ENCODE results near the gene ITPK1. TPM values are rescaled to one million over a fixed set of nuclear protein-coding genes. Genes with fewer than 3 reads are reported as not detected.
A peak's percentile ranks its signal among the peaks of the same experiment; 100 is the strongest.
"Not testable (repeated sequence)": the region's sequence is repeated elsewhere in the genome, so short reads cannot be mapped to it uniquely, and the experiment has no call there.

Gene ITPK1
- total RNA-seq, 1 experiment from 2014 or later: 53.2 TPM

GRCh38 chr14:93133464-93133863 lies 17.7 kb upstream of the ITPK1 start:
- no peak for DNase-seq (ENCODE audit: low read depth)
- in situ Hi-C loops (cut with HindIII; ENCODE audit: low pct_unique_long_range_greater_than_20kb, low sequenced_read_pairs): no loop called here

DNA sequence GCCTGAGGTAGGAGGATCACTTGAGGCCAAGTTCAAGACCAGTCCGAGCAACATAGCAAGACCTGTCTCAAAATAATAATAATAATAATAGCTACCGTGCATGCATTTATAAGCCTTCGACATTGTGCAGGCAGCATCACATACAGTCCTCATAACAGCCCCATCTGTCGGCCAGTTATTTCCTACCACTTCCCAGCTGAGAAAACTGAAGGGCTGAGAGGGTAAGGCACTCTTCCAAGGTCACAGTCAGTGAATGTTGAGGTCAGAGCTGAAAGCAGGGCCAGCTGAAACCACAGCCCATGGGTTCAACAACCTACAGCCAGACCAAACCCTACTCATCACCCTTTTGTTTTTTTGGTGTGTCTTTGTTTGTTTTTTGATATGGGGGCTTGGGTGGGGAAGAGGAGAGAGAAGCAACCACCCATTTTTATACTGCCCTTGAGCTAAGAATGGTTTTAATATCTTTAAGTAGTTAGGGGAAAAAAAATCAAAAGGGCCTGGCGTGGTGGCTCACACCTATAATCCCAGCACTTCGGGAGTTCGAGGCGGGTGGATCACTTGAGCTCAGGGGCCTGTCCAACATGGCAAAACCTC lies 16.8 kb upstream of the ITPK1 start:
- peak; percentile 10 for DNase-seq (ENCODE audit: low read depth)
- in situ Hi-C loops (cut with HindIII; ENCODE audit: low pct_unique_long_range_greater_than_20kb, low sequenced_read_pairs): no loop called here

GRCh38 chr14:93131257-93131820 lies 15.6 kb upstream of the ITPK1 start:
- DNase-seq (ENCODE audit: low read depth); in situ Hi-C loops (cut with HindIII; ENCODE audit: low pct_unique_long_range_greater_than_20kb, low sequenced_read_pairs): not testable (repeated sequence)

GRCh38 chr14:93128725-93129459 lies 13.2 kb upstream of the ITPK1 start:
- in situ Hi-C loops (cut with HindIII; ENCODE audit: low pct_unique_long_range_greater_than_20kb, low sequenced_read_pairs): no loop called here
- DNase-seq (ENCODE audit: low read depth): no peak

- DNase-seq (ENCODE audit: low read depth): no peak
- in situ Hi-C loops (cut with HindIII; ENCODE audit: low pct_unique_long_range_greater_than_20kb, low sequenced_read_pairs): no loop called here
These were observed 10.4 kb upstream of the ITPK1 start for GRCh38 chr14:93126111-93126510.

- no peak for DNase-seq (ENCODE audit: low read depth)
- in situ Hi-C loops (cut with HindIII; ENCODE audit: low pct_unique_long_range_greater_than_20kb, low sequenced_read_pairs): no loop called here
These were observed 7.1 kb upstream of the ITPK1 start for GRCh38 chr14:93122826-93123225.

DNA sequence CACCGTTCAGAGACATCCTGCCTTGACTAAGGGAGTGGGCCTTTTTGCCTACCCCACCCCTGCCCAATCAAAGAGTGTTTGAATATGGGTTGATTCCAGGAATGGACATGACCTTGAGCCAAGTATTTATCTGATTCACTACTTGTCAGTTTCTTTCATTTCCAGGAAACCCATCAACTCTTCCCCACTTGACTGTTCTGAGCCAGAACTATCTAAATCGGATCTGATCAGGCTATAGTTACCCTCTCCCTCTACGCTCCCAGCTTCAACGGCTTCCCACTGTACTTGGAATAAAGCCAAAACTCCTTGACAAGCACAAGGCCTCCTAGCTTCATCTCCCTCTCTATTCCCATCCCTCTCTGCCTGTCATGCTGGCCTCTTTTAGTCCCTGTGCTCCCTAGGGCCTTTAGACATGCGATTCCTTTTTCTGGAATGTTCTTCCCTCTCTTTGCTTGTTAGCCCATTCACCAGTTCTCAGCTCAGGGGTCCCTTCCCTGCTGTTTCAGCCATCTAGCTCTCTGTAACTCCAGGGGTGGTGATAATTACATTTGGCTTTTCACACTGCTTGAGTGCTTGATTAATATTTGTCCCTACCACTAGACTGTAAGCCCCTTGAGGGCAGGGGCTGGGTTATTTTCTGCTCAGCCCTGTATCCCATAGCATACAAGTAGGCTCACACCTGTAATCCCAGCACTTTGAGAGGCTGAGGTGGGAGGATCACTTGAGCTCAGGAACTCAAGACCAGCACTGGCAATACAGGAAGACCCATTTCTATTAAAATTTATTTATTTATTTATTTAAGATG lies 5.5 kb upstream of the ITPK1 start:
- no peak for DNase-seq (ENCODE audit: low read depth)
- in situ Hi-C loops (cut with HindIII; ENCODE audit: low pct_unique_long_range_greater_than_20kb, low sequenced_read_pairs): no loop called here

DNA sequence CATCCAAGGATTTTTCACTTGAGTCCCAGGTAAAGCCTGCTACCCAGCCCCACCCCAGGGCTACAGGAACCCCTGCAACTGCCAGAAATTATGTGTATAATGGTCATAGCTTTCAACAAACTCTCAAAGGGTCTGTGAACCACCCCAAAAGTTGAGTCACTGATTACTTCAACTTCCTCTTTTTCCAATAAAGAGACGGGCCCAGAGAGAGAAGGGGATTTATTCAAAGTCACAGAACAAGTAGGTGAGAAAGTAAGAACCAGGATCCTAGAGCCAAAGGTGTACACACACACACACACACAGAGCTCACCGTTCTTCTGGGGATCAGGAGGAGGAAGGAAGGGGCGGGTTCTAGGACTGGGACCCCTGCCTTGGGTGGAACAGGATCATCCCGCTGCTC lies 4.8 kb upstream of the ITPK1 start:
- no peak for DNase-seq (ENCODE audit: low read depth)
- in situ Hi-C loops (cut with HindIII; ENCODE audit: low pct_unique_long_range_greater_than_20kb, low sequenced_read_pairs): no loop called here

- in situ Hi-C loops (cut with HindIII; ENCODE audit: low pct_unique_long_range_greater_than_20kb, low sequenced_read_pairs): no loop called here
- no peak for DNase-seq (ENCODE audit: low read depth)
These were observed 1.0 kb upstream of the ITPK1 start for GRCh38 chr14:93116676-93117200.

- in situ Hi-C loops (cut with HindIII; ENCODE audit: low pct_unique_long_range_greater_than_20kb, low sequenced_read_pairs): no loop called here
- DNase-seq (ENCODE audit: low read depth): peak; percentile 70
These were observed 480 bp downstream of the ITPK1 start for GRCh38 chr14:93115069-93115820.

DNA sequence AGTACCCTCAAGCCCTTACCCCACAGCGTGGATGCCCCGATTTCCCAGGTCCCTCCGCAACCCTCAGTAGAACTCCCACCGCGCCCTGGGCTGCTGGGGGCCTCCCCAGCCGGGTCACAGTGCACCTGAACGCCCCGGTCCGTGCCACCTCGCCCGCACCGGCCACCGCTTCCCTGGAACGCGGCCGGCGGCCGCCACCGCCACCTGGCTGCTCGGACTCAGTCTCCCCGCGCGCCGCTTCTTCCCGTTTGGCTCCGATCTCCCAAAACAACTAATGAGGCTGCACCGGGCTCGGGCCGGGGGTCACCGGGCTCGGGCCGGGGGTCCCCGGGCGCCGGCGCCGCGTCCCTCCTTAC lies 1.0 kb downstream of the ITPK1 start:
- in situ Hi-C loops (cut with HindIII; ENCODE audit: low pct_unique_long_range_greater_than_20kb, low sequenced_read_pairs): no loop called here
- DNase-seq (ENCODE audit: low read depth): no peak

- DNase-seq (ENCODE audit: low read depth): peak; percentile 8
- in situ Hi-C loops (cut with HindIII; ENCODE audit: low pct_unique_long_range_greater_than_20kb, low sequenced_read_pairs): no loop called here
These were observed 1.5 kb downstream of the ITPK1 start for GRCh38 chr14:93114068-93114710.

- no peak for DNase-seq (ENCODE audit: low read depth)
- in situ Hi-C loops (cut with HindIII; ENCODE audit: low pct_unique_long_range_greater_than_20kb, low sequenced_read_pairs): no loop called here
These were observed 2.1 kb downstream of the ITPK1 start for GRCh38 chr14:93113678-93114067.

GRCh38 chr14:93112891-93113677 lies 2.6 kb downstream of the ITPK1 start:
- peak; percentile 63 for DNase-seq (ENCODE audit: low read depth)
- in situ Hi-C loops (cut with HindIII; ENCODE audit: low pct_unique_long_range_greater_than_20kb, low sequenced_read_pairs): no loop called here

DNA sequence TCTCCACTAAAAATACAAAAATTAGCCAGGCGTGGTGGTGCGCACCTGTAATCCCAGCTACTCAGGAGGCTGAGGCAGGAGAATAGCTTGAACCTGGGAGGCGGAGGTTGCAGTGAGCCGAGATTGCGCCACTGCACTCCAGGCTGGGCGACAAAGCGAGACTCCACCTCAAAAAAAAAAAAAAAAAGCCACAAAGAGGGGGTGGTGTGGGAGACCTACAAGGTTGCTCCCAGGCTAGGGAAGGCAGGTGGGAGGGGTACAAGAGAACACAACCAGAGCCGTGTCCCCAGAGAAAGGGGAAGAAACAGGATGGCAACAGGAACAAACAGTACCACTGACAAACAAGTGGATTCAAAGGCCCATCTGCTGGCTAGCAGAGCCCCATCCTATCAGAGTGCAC lies 4.2 kb downstream of the ITPK1 start:
- in situ Hi-C loops (cut with HindIII; ENCODE audit: low pct_unique_long_range_greater_than_20kb, low sequenced_read_pairs); DNase-seq (ENCODE audit: low read depth): not testable (repeated sequence)

GRCh38 chr14:93110856-93111419 lies 4.8 kb downstream of the ITPK1 start:
- no peak for DNase-seq (ENCODE audit: low read depth)
- in situ Hi-C loops (cut with HindIII; ENCODE audit: low pct_unique_long_range_greater_than_20kb, low sequenced_read_pairs): no loop called here

Measured in Caki2 (cell line).